Right hindlimb (tissue), 1 donor: ENCODE data around the gene GPRIN2.

ENCODE experiments used
- DNase-seq: peaks from one replicate; pipeline ENCODE4 v3.0.0-alpha.2; 2018

GPRIN2 gene

GRCh38 chr10:46547541-46548497, 8.6 kb downstream of the GPRIN2 start:
- peak; percentile 15 for DNase-seq

GRCh38 chr10:46546591-46547540, 9.6 kb downstream of the GPRIN2 start:
- no peak for DNase-seq

GRCh38 chr10:46545861-46546590, 10.4 kb downstream of the GPRIN2 start:
- DNase-seq = no peak

GRCh38 chr10:46544989-46545791, 11.3 kb downstream of the GPRIN2 start:
- no peak for DNase-seq

- DNase-seq = no peak
These were observed 12.7 kb downstream of the GPRIN2 start for GRCh38 chr10:46543466-46544377.

- no peak for DNase-seq
These were observed 13.6 kb downstream of the GPRIN2 start for GRCh38 chr10:46542567-46543465.

GRCh38 chr10:46541735-46542566, 14.5 kb downstream of the GPRIN2 start:
- DNase-seq = no peak

- no peak for DNase-seq
These were observed 15.3 kb downstream of the GPRIN2 start for GRCh38 chr10:46541017-46541661.

GRCh38 chr10:46540412-46541016, 15.9 kb downstream of the GPRIN2 start:
- DNase-seq = no peak

GRCh38 chr10:46539596-46540411, 16.7 kb downstream of the GPRIN2 start:
- no peak for DNase-seq

GRCh38 chr10:46538717-46539426, 17.6 kb downstream of the GPRIN2 start:
- DNase-seq = no peak

- no peak for DNase-seq
These were observed 18.3 kb downstream of the GPRIN2 start for GRCh38 chr10:46538155-46538554.

GRCh38 chr10:46537309-46537708, 19.1 kb downstream of the GPRIN2 start:
- no peak for DNase-seq

GRCh38 chr10:46536781-46537180, 19.7 kb downstream of the GPRIN2 start:
- DNase-seq = no peak

GRCh38 chr10:46536171-46536570, 20.3 kb downstream of the GPRIN2 start:
- no peak for DNase-seq
